ENCODE results near the gene SCPEP1.

- no peak for TF ChIP-seq CTCF (IDR thresholded peaks at IDR 0.05; ENCODE audit: poor library complexity, severe bottlenecking)
- no peak for TF ChIP-seq POLR2AphosphoS5 (IDR thresholded peaks at IDR 0.05)
- TF ChIP-seq SMC3 (conservative IDR thresholded peaks at IDR 0.05; ENCODE audit: poor library complexity) = no peak
These were observed 19.4 kb downstream of the SCPEP1 start for GRCh38 chr17:56997313-56997712.
